Hematopoietic multipotent progenitor cell treated with erythropoietin and hydrocortisone succinate and interleukin-3 and kit ligand, for 6 days (in vitro differentiated cells): ENCODE results near the gene HCRT.
"Not testable (repeated sequence)": the region's sequence is repeated elsewhere in the genome, so short reads cannot be mapped to it uniquely, and the experiment has no call there.

Experiments
- DNase-seq: peaks from one replicate; pipeline ENCODE4 v3.0.0-alpha.2; 2015

The HCRT gene

GRCh38 chr17:42179335-42179734, 5.9 kb downstream of the HCRT start:
- DNase-seq, result no peak

GRCh38 chr17:42178817-42179216, 6.4 kb downstream of the HCRT start:
- no peak for DNase-seq

- DNase-seq, result no peak
These were observed 7.6 kb downstream of the HCRT start for GRCh38 chr17:42177684-42178083.

DNA sequence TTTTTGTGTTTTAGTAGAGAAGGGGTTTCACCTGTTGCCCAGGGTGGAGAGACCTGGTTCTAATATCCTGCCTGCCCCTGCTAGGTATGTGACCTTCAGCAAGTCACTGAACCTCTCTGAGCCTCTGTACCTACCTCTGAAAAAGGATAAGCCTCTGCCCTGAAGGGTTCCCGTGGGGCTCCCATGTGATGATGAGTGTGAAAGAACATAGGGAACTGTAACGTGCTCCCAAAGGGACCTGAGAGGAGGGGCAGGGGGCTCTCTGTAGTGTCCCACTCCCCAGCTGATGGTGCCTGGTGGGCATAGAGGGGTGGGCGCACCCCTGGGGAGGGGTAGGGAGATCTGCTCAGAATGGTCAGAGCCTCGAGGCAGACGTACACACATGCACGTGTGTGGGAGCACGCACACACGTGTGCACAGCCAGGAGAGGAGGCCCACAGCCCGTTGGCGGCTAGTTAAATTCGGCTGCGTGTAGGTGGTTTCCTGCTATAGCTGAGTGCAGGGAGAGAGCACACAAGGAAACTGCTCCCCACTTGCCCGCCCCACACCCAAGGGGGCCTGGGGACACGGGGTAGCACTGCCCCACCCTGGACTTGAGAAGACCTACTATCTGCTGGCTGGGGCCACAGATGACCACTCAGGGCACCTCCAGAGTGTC, 11.0 kb downstream of the HCRT start:
- DNase-seq, result no peak

DNA sequence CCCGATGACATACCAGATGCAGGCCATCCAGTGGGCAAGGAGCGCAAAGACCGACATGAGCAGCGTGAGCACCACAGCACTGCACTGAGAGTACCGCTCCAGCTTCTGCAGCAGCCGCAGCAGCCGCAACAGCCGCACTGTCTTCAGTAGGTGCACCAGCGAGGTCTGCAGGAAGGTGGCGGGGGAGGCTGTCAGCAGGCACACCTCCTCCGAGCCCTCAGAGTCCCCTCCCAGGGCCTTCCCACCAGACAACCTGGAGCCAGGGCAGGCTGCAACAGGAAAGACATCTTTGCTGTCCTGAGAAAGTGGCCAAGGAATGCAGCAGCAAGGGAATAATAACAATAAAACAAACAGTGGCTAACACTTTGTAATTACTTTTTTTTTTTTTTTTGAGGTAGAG, 13.4 kb downstream of the HCRT start:
- DNase-seq, result no peak

DNA sequence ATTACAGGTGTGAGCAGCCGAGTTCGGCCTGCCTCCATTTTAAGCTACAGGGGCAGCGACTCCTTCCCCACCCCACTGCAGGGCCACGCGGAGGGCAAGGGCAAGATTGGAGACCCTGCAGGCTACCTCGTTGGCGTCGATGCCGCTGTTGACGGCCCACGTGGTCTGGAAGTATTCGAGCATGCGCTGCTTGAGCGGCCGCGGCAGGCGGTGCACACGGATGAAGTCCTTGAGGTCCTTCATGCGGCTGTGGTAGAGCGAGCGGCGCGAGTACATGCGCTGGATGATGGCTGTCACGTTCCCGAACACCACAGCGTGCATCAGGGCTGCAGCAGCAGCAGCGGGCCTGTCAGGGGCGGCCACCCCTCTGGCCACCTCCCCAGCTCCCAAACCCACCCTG, 15.9 kb downstream of the HCRT start:
- DNase-seq, result no peak

- DNase-seq, result no peak
These were observed 17.4 kb downstream of the HCRT start for GRCh38 chr17:42167807-42168206.

DNA sequence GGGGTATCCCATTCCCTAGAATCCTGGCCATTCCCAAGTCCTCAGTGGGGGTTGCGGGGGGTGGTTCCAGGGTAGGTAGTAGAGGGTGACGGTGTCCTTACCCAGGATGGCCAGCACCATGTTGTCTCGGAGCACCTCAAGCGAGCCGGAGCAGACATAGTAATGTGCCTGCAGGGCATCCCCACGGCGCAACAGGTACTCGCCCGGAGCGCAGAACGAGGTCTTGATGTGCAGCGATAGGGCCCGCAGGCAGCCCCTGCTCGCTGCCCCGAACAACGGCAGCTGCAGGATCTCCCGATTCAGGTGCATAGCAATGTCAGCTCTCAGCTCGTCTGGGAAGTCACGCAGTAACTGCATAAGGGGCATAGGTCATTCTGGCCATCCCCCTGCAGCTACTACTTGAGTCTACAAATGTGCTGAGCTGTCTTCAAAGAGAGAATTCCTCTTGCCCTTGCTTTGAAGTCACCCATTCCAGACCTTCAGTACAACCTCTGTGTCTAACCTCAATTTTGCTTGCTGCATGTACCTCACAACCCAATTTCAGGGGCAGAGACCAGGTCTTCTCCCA, 19.0 kb downstream of the HCRT start:
- no peak for DNase-seq

DNA sequence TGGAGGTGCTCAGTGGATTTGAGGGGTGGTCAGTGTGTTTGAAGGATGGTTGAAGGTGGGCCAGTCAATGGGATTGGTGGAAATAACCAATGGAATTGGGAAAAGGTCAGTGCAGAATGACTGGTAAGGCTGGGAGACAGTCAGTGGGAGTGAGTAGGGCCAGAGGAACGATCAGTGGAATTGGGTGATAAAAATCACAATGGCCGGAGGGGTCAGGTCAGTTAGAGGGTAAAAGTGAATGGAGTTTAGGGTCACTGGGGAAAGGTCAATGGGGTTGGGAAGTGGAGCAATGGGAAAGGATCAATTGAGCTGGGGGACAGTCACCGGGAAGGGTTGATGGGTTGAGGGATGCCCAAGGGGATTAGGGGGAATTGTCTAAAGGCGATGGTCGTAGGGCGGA, 19.5 kb downstream of the HCRT start:
- DNase-seq, result no peak

DNA sequence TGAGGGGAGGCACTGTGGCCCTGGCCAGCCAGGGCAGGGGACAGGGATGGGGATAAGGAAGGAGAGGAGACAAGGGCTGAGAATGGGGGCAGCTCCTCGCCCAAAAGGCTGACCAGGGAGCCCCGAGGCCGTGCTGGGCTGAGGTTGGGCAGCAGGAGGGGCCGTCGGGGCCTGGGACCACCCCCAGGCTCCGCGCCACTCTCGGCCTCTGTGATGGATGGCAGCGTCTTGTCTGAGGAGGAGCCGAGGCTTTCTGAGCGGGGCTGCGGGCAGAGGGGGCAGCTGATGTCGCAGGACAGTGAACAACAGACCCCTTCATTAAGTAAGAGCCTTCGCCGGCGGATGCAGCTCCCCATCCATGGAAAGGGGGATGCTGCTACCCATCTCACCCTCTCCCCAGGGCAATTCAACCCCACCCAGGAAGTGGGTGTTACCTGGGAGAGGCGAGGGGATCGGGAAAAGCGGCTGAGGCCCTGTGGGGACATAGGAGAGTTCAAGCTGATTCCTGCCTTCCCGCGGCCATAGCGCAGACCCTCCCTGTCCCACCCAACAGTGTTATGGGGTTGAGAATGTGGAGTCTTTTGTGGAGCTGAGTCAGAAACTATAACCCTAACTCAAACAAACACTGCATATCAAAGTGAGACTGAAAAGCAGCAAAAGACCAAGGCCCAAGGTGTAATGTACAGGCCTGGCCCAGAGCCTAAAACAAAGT, 21.4 kb downstream of the HCRT start:
- no peak for DNase-seq

GRCh38 chr17:42163113-42163512, 22.1 kb downstream of the HCRT start:
- DNase-seq, result peak; percentile 73

DNA sequence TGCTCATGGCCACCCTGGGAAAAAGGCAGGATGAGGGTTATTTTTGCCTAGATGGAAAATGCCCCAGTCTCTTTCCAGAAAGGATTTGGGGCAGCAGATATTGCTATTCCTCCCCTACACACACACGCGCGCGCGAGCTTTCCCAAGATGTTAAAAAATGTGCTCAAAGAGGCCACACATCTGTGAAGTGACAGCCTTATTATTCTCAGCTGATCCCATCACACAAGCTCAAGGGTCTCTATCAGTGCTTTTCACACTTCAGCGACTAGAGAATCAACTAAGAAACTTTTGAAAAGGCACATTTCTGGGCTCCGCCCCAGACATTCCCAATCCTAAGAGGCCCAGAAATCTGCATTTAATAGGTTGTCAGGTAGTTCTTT, 24.7 kb downstream of the HCRT start:
- no peak for DNase-seq

- DNase-seq, result no peak
These were observed 25.3 kb downstream of the HCRT start for GRCh38 chr17:42159796-42160530.

DNA sequence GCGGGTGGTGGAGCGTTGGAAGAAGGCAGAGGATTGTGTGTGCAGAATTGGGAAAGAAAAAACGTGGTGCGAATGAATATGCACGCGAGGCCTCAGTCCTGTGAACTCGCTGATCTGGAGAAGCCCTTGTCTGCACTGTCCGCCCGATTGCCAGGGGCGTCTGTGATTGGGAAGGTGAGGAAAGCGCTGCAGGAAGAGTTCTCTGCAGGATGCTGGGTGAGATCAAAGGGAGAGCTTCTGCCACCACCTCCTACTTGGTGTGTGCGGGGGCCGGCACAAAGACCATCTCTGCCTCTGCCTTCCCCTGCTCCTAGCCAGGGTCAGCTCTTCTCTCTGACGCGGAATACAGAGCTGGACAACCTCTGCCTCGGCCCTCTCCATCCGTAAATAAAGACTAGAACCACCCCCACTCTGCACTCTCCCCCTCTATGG, 29.6 kb downstream of the HCRT start:
- no peak for DNase-seq

GRCh38 chr17:42153919-42154742, 31.1 kb downstream of the HCRT start:
- DNase-seq, result peak; percentile 54

- no peak for DNase-seq
These were observed 38.2 kb downstream of the HCRT start for GRCh38 chr17:42146911-42147607.

DNA sequence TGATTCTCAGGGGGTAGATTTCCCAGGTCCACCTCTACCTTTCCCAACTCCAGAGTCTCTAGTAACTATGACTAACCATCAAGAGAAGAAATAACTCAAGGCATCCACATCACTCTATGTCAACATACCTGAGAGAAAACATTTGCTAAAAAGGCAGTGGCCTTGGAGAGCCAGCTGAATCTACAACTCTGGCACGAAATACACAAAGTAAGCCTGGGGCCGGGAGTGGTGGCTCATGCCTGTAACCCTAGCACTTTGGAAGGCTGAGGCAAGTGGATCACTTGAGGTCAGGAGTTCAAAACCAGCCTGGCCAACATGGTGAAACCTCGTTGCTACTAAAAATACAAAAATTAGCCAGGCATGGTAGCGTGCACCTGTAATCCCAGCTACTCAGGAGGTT, 42.1 kb downstream of the HCRT start:
- not testable (repeated sequence) for DNase-seq

DNA sequence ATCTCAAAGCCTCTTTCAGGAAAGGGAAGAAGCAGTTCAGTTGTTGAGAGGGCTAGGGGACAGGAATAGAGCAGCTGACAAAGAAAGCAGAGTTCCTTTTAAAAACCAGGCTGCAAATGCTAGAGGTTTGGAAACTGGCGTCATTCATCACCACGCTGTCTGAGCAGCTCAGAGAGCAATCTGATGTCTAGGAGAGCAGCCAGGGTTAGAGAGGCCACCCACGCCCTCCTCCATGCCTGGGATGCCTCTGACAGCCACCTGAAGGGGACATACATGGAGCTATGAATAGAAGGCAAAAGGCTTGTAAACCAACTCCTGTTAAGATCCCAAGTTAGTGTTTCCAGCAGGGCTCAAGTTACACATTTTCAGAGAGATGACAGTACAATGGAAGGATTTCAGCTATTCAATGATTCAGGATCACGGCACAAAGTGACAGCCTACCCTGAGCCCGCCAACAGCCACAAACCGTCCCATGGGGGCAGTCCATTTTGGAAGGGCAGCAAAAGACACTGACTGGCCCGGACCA, 42.8 kb downstream of the HCRT start:
- DNase-seq, result no peak

DNA sequence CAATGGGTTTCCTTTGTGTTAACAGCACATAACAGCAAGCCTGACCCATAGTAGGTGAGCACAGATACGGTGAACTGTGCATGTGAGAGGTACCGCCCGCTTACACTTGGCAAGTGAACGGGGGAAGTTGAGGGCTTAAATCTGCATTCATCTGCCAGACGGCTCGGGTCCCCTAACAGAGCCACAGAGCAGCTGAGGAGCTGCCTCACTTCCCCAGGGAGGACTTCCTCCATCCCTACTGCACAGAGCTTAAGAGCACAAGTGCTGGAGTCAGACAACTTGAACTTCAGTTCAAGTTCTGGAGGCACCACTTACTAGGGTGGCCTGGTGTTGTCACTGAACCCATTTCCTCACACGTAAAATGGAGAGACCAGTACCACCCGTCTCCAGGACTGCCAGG, 43.9 kb downstream of the HCRT start:
- DNase-seq, result no peak

- DNase-seq, result not testable (repeated sequence)
These were observed 44.6 kb downstream of the HCRT start for GRCh38 chr17:42140690-42141089.

- DNase-seq, result no peak
These were observed 46.3 kb downstream of the HCRT start for GRCh38 chr17:42138749-42139492.
